ENCODE data around the gene TSHZ2.
A peak's percentile ranks its signal among the peaks of the same experiment; 100 is the strongest.
"Not testable (repeated sequence)": the region's sequence is repeated elsewhere in the genome, so short reads cannot be mapped to it uniquely, and the experiment has no call there.

The TSHZ2 gene

DNA sequence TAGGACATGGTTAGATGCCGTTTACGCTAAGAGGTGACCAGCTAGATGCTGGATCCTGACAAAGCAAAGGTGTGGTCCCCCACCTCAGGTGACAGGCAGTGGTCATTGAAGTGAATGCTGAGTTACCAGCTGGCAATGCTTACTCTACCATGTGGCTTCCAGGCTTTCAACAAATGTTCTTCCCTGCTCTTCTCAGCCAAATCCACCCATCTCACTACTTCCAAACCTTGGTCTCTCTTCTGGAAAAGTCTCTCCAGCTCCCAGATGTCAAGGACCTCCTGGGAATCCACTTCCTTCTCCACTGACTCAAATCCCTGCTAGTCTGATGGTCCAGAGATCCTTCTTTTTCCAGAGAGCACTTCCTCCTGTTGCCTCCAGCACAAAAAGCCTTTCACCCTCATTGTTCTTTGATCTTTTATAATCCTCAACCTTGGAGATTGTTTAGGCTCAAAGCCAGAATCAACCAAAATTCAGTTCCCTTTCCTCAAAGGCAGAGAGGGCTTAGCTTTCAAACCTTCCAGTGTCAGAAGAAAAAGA lies 393.4 kb downstream of the TSHZ2 start:
- no peak for DNase-seq

DNA sequence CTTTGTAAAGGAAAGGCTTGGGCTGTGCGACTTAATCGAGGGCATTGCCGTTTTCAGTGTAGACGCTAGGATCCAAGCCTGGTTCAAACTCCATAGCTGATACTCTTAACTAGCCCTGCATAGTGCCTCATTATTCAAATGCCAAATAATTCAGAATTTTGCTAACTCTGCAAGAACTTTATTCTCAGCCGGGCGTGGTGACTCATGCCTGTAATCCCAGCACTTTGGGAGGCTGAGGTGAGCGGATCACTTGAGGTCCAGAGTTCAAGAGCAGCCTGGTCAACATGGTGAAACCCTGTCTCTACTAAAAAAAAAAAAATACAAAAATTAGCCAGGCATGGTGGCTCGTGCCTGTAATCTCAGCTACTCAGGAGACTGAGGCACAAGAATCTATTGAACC lies 394.8 kb downstream of the TSHZ2 start:
- not testable (repeated sequence) for DNase-seq

DNA sequence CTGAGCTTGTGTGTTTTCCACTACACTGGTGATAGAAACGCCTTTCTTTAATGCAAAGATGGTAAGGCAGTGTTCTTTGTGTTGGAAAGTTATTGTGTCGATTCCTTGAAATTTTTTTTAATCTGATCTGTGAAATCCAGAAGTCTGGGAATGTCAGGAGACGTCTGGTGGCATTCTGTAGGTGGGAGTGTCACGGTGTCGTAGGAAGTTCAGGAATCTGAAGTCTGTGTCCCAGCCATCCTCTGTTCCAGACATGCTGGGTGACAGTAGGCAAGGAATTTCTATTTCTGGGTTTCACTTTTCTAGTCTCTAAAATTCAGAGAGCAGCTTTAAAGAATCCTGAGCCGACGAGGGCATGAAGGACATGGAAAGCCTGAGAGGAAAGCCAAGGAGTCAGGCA lies 397.7 kb downstream of the TSHZ2 start:
- no peak for DNase-seq

DNA sequence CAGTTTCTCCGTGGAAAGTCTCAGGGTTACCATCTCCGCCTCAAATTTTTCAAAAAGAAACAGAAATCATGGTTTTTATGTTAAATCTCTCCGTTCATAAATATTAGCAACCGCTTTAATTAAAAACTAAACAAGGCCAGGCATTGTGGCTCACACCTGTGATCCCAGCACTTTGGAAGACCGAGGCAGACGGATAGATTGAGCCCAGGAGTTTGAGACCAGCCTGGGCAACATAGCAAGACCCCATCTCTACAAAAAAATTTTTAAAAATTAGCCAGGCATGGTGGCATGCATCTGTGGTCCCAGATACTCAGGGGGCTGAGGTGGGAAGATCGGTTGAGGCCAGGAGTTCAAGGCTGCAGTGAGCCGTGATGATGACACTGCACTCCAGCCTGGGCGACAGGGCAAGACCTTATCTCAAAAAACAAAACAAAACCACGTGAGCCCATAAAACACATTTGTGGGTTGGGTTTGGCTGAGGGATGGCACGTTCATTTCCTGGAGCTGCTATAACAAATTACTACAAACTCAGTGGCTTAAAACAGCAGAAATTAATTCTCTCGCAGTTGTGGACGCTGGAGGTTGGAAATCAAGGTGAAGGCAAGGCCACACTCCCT lies 398.3 kb downstream of the TSHZ2 start:
- no peak for DNase-seq

DNA sequence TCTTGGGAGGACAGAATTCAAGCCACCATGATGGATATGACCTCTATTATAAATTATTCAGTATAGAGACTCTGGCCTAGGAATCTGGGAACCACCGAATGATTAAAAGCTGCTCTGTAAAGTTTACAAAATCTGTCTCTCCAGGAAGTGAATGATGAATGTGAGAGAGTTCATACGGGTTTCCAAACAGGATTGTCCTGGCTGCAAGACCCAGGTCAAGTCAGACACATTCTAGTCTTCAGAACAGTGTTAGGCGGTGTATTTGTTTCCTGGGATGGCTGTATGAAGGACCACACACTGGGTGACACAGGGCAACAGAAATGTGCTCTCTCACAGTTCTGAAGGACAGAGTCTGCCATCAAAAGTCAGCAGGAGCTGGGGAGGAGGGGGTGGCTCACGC lies 399.1 kb downstream of the TSHZ2 start:
- DNase-seq = no peak

DNA sequence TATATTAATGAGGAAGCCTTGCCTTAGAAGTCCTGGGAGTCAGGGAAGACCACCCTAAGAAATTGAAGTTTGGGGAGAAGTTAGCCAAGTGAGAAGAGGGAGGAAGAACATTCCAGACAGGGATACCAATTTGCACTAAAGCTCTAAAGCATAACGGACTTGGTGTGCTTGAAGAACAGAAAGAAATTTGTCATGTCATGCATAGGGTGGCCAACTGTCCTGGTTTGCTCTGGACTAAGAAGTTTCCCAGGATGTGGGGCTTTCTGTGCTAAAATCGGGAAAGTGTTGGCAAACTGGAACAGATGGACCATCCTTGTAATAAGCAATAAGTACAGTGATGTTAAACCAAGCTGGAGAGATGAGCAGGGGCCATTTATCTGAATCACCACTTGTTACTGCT lies 403.9 kb downstream of the TSHZ2 start:
- no peak for DNase-seq

DNA sequence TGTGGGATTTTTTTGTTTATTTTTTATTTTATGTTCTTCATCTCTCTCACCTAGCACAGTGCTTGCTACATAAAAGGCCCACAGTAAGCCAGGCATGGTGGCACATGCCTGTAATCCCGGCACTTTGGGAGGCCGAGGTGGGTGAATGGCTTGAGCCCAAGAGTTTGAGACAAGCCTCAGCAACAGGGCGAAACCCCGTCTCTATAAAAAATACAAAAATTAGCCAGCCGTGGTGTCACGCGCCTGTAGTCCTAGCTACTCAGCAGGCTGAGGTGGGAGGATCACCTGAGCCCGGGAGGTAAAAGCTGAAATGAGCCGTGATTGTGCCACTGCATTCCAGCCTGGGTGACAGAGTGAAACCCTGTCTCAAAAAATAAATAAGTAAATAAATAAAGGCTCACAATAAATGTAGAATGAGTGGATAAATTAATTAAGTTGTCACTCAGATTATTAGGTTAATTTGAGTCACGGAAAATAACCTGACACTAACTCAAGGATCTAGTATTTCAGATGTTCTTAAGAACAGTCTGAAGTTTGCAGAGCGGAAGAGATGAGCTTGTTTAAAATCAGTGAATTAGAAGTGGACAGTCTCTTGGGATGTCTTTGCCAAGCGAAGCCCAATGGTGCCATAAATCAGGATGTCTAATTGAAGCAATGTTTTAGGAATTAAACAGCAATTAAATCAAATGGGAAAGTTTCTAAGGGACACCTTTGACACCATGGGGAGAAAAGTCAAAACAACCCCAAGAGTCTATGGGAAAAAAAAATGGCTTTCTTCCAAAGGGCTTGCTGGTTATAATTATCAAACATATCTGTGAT lies 407.1 kb downstream of the TSHZ2 start:
- no peak for DNase-seq

DNA sequence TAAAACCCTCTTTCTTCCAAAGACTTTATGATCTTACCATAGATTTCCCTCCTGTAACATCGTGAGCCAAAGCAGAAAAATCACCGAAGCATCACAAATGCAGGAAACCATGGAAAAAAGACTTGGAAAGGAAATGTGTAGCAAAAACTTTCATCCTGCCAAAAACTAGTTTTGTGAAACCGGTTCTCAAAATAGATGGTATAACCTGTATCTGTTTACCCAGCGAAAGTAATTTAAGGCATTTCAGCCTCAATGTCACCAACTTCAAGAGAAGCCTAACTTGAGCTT lies 407.6 kb downstream of the TSHZ2 start:
- DNase-seq = no peak

DNA sequence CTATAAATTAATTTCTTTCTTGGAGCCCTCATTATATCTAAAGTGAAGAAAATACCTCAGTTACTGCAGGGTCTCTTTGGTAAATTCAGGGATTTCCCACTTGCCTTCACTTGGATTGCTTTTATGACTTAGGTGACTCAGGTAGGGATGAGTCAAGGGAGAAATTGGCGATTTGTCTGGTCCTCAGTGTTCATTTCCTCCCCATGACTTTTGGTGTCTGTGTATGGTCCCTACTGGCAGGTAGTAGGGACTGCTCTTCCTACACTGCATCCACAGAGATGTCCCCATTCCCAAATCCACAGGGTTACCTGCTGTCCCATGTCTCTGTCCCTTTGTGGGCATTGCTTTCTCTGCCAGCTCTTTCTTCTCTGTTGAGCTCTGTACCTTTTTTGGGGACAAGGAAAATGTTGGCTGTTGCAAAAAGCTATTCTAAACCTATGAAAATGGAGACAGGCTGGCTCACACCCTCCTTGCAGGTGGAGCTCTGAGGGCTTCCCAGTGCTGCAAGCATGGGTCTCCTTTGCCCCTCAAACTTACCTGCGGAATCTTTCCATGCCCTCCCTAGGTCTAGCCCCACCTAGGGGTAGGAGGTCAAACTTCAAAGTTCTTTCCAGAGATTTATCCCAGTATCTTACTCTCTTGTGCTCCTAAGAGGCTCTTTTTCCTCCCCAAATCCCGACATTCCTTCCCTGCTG lies 409.6 kb downstream of the TSHZ2 start:
- no peak for DNase-seq

DNA sequence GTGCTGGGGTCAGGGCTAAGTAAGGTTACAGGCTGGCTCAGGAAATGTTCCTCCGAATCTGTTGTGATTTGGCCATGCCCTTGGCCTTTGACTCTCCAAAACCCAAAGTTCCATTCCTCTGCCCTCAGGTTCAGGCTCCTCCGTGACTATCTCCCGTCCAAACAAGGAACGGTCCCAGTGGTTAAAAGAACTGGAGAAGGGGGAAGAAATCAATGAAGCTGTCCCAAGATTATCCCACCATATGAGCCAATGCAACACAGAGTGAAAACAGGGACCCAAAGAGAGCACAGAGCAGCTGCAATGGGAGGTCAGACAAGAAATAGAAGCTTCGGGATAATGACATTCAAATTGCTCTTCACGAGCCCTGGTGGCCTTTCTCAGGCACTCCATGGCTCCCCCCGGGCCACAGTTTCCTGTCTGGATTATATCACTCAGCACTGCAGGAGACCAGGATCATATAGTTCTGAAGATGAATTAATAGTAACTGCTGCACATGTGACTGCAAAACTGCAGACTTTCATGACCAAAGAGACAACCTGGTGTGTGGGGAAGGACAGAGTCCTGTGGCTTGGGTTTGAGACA lies 410.2 kb downstream of the TSHZ2 start:
- no peak for DNase-seq

DNA sequence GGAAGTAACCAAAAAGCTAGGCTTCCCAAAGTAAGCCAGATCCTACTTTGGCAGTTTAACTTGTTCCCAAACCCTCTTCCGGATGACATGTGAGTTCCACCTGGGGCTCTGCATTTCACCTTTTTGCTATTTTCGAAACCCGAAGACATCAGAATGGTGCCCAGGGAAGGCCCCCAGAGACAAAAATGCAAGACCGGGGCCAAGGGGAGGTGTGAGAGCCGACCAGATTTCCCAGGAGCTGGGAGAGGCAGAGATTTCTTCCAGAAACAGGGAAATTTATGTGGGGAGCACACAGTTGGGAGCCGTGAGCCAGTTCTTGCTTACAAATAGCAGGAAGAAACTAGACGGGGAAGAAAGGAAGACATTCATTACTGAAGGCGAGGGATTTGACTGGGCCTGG lies 411.8 kb downstream of the TSHZ2 start:
- DNase-seq = no peak

DNA sequence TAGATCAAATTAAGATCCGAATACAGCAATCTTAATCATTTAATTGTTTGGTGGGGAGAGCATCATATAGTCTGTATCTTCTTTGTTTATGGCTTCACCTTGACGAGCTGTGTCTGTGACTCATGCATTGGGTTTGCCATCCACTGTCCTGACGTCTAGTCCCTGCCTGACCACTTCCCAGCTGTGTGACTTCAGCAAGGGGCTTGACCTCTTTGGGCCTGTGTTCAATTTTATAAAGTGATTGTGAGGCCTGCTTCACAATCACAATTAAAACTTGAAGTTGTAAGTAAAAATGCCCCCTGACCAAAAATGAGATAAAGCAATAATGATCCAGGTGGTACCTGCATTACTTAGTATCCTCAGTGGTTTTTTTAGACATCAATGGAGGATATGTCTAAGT lies 412.2 kb downstream of the TSHZ2 start:
- DNase-seq = no peak

DNA sequence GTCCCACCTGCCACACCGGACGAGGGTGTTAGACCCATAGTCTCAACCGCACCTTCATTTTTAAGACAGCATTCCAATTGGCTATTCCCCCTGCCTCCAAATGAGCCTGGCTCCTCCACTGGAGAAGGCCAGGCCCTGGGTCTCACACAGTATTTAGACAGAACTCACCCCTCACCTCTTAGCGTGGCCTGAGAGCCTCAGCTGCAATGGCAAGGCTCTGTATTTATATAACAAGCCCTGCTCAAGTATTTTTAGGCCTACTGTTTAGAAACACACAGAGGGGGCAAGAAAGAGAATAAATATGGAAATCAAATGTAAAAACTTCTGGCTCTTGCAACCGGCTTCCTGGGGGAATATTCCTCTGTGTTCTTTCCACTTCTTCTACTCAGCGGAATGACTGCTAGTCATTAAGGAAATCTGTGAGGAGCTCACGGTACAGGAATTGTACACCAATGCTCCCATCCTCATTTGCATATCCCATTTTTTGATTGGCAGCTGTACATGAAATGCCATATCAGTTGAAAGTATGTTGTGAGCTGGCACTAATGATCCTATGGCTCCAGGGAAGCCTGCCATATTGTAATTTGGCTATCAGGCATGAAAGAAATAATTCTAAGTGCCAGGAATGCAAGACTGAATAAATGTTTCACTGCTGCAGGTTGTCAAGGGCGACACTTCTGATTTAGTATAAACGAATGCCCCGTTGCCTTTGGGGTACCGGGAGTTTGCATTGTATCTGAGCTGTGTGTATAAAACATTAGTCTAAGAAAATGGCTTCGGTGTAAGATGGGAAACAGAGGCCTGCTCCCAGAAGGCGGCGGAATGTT lies 414.0 kb downstream of the TSHZ2 start:
- no peak for DNase-seq

DNA sequence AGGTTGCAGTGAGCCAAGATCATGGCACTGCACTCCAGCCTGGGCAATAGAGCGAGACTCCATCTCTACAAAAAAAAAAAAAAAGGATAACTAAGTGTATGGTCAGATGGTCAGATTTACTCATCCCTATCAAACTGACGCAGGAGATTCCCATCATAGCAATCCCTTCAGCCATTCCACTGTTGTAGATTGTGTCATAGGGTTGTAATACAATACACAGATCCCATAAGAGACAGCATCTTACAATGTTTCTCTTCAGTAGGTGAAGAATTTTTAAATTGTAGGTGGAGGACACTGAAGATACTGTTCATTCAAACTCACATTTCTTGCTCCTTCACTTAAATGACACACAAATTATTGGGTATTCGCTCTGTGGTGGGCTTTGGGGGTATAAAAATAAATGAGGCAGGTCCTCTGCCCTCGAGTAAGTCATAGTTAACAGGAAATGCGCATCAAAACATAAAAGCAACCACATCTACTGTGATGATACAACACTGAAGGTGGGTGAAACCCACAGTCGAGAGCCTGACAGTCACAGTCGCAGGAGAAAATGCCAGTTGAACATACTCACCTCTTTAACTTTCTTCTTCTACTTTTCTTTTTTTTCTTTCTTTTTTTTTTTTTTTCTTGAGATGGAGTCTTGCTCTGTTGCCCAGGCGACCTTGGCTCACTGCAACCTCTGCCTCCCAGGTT lies 416.0 kb downstream of the TSHZ2 start:
- peak in 1 of 2 experiments; percentile 32 for DNase-seq

DNA sequence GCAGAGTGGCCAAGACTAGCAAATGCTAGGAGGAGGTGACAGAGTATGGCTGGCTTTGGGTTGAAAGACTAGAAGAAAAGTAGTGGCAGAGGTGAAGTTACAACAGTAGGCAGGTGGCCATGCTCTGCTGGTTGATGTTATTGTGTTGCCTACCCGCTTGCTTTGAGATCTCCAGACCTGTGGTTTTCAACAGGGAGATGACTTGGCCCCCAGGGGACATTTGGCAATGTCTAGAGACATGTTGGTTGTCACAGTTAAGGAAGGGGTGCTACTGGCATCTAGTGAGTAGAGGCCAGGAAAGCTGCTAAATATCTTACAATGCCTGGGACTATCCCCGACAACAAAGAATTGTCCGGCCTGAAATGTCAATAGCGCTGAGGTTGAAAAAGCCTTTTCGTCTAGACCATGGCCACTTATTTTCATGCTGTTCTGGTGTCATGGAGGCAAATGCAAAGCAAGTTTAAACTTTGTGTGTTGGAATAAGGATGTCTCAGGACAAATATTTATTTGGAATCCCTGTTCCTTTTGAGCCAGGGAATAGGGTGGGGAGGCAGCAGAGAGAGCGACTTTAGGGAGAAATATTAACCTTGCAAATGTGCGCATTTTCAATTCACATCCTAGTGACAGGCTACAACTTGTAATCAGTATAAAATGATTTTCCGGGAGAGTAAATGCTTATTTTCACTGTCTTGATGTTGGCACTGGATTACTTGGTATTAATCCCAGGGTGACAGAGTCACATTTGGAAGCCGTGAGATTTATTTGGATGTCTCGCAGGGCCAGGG lies 417.6 kb downstream of the TSHZ2 start:
- no peak for DNase-seq

DNA sequence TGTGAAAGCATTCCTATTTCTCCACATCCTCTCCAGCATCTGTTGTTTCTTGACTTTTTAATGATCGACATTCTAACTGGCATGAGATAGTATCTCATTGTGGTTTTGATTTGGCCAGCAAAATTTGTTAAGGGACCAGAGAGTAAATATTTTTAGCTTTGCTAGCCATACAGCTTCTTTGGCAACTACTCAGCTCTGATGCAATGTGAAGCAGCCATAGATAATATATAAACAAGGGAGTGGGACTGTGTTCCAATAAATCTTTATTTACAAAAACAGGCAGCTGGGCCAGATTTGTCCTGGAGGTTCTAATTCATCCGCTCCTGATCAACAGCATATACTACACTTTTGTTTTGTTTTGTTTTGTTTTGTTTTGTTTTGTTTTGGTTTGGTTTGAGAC lies 418.6 kb downstream of the TSHZ2 start:
- DNase-seq = no peak

DNA sequence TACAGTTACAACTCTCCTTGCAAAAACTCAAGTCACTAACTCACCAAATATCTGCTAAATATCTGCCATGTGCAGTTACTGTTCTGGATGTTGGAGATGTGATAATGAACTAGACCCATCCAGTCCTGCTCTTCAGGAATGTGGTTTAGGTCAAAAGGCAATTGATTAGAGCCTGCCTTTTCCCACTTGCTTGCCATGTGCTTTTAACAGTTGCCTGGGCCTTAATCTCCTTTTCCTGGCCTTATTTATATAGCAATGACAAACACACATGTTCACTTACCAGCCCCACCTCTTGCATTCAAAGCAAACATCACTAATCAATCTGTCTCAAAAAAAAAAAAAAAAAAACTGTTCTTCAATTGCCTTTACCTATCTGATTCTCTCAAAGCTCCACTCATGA lies 422.3 kb downstream of the TSHZ2 start:
- DNase-seq = no peak

DNA sequence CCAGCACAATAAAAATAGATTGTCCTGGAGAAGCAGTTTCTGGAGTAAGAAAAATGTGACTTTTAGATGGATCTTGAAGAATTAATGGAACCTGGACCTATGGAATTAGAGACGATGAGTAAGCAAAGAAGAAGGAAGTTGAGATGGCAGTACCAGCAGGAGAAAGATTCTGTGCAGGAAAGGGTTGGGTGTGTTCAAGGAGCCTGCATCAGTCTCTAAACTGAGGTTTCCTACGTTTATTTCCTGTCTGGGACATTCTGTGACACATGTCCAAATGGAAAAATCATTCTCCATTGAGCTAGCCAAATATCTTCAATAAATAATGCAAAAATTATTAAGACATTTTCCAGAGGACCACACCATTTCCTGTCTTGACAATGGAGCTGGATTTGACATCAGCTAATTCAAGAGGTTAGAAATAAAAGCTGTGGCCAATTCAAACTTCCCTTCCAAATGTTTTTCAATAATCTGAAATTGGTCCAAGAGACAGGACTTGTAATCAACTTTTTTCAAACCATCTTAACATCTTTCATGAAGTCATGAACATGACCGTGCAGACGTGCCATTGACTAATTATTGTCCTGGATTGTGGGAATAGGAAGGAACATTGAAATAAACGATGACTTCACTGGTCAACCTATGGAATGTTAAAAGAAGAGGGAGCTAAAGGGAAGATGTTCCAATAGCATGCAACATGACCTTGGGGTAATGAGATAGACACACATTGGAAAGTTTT lies 423.2 kb downstream of the TSHZ2 start:
- no peak for DNase-seq

DNA sequence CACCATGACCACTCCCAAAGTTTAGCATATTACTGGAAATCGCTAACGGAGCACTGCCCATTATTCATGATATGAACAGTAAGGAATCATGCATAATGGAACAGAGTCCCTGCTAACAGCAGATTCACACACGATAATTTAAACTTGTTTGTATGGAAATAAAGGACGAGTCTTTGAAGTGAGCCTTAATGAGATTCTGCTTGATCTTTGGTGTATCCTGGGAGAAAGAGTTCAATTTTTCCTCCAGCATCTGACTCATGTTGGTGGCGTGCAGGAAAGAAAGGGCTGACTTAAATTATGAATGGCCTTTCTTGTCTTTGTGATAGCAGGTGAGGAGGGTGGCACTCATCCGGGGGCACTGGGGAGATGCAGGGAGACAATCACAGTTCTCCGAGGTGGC lies 426.9 kb downstream of the TSHZ2 start:
- DNase-seq = no peak

DNA sequence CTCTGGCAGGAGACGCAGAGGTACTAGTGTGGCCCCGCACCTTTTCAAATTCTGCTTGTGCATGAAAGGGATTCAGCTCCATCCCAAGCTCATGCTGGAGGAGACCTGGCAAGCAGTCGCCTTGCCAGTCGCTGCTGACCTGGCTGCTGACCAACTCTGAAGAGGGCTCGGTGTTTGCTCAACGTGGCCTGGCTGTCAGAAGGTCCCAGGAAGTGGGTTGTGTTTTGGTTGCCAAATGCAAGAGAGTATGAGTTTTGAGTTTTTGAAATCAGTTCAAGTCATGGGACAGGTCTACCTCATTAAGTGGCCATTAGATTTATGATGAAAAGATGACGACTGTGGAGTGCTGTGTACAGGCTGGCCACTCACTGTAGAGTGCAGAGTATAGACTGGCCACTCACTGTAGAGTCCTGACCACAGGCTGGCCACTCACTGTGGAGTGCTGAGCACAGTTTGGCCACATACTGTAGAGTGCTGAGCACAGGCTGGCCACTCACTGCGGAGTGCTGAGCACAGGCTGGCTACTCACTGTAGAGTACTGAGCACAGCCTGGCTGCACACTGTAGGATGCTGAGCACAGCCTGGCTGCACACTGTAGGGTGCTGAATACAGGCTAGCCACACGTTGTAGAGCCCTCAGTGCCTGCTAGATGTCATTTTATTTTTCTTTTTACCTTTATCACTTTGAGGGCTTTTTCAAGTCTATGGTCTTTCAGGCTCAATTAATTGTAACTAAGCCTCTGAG lies 427.6 kb downstream of the TSHZ2 start:
- no peak for DNase-seq
